Fibroblast of the aortic adventitia (primary cell): ENCODE results near the gene TENM4. TPM values are rescaled to one million over a fixed set of nuclear protein-coding genes. Genes with fewer than 3 reads are reported as not detected.

Experiments
- DNase-seq: peaks from one replicate; pipeline ENCODE4 v3.0.0-alpha.2; 2010; ENCODE audit warnings: low read depth
- H3K4me3 ChIP-seq: 2 replicates; pipeline ENCODE4 v1.5.1; 2011; ENCODE audit warnings: low read depth, mild to moderate bottlenecking, control low read depth, low read length, moderate library complexity
- total RNA-seq: library from RNA; depleted of rRNA; stranded (reverse); fragments of >200 nt; gene quantifications from 2 replicates; pipeline ENCODE4 v1.2.3, GENCODE V29; 2012; ENCODE audit warnings: low replicate concordance
- TF ChIP-seq, protein P1 (sequence below): IDR thresholded peaks from 2 replicates; pipeline ENCODE4 v1.5.1; 2011; ENCODE audit warnings: mild to moderate bottlenecking, low read length, control low read depth, inconsistent platforms; ENCODE audit not compliant: insufficient read depth

Gene TENM4
- total RNA-seq, 1 donor: 113 TPM

DNA sequence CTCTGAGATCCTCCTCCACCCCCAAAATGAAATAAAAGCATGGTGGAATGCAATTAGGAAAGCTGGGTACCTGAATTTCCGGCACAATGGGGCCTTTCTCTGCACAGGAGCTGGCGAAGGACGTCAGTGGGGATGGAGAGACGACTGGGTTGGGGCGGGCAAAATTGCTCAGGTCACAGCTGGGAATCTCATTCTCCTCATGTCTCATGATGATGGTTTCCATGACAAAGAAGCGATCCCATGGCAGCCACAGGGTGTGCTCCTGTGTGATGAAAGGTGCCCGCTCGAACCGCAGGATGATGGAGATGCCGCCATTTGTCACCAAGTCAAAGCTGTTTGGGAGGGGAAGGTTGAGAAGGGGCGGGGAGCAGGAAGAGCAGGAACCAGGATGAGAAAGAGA, 708.6 kb downstream of the TENM4 start:
- H3K4me3 ChIP-seq: no peak overlapping the region
- no peak for DNase-seq
- TF ChIP-seq, protein P1, sequence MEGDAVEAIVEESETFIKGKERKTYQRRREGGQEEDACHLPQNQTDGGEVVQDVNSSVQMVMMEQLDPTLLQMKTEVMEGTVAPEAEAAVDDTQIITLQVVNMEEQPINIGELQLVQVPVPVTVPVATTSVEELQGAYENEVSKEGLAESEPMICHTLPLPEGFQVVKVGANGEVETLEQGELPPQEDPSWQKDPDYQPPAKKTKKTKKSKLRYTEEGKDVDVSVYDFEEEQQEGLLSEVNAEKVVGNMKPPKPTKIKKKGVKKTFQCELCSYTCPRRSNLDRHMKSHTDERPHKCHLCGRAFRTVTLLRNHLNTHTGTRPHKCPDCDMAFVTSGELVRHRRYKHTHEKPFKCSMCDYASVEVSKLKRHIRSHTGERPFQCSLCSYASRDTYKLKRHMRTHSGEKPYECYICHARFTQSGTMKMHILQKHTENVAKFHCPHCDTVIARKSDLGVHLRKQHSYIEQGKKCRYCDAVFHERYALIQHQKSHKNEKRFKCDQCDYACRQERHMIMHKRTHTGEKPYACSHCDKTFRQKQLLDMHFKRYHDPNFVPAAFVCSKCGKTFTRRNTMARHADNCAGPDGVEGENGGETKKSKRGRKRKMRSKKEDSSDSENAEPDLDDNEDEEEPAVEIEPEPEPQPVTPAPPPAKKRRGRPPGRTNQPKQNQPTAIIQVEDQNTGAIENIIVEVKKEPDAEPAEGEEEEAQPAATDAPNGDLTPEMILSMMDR: no peak

DNA sequence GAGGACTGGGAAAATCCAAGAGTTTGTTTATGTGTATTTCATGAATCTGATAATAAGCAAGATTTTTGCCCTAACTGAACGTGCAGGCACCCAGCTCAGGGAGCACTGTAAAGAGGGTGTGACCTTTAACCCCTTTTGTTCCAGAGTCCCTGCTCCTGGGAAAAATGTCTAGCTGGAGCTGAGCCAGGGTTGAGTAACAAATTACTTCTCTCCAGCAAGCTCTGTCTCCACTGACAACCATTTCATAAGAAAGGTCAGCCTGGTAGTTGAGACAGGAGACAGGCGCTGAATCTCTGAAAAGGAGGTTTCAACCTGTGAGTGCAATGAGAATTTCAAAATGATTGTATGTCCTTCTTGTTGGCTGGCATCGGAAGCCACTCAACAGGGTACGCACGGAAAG, 709.8 kb downstream of the TENM4 start:
- H3K4me3 ChIP-seq: no peak overlapping the region
- DNase-seq: peak; percentile 18
- TF ChIP-seq, protein P1: no peak

DNA sequence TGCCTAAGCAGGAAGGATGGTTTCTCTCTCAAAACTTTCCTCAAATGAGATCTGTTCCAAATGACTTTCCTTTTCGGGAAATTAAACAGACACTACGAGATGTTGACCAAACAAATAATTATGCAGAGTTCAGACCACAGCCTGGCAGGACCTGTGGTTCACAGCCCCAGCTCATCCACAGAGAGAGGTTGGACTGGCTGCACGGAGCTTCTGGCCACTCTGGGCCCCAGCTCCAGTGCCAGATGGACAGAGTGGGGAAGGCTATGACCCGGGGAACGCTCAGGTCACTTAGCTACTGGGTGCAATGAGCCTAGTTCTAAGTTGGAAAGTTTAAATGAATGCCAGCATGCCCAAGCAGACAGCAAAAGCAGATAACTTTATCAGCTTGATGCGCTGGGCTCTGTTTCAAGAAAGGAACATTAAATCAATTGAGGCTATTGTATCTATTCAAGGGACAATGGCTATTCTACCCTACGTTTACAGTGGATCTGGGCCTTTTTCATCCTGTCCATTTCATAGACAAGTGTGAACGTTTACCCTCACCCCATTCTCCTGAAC, 710.5 kb downstream of the TENM4 start:
- no peak for DNase-seq
- H3K4me3 ChIP-seq: no peak overlapping the region
- TF ChIP-seq, protein P1: no peak

DNA sequence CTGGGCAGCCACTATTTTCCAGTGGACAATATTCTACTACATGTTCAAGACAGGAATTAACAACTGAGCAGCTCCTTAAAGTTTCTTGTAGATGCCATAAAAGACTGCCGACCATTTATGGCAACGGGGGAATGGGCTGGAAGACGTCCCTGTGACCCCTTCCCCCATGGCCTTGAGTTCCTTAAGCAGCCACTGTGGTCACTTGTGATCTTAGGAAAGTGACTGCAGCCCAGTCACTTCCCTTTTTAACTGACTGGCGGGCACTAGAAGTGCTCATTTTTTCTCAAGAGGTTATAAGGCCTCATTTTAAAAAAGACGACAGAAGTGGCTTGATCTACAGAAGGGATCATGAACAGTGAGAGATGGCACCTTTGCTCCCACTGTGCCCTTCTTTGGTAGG, 713.0 kb downstream of the TENM4 start:
- DNase-seq: no peak
- H3K4me3 ChIP-seq: no peak overlapping the region
- TF ChIP-seq, protein P1: no peak

DNA sequence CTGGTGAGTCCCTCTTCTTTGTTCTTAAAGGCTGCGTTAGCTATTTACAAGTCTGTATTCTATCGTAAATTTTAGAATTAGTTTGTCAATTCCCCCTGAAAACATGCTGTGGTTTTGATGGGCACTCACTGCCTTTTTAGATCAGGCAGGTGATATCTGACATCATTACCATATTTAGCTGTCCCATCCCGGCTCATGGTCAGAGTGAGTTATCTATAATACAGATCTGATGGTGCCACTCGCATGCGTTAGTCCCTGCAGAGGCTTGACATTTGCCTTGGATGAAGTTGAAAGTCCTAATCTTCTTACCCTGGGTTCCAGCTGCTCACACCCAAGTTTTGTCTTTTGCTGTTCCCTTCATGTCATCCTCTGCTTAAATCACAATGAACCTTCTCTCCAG, 715.6 kb downstream of the TENM4 start:
- no peak overlapping the region for H3K4me3 ChIP-seq
- TF ChIP-seq, protein P1: no peak
- DNase-seq: no peak

DNA sequence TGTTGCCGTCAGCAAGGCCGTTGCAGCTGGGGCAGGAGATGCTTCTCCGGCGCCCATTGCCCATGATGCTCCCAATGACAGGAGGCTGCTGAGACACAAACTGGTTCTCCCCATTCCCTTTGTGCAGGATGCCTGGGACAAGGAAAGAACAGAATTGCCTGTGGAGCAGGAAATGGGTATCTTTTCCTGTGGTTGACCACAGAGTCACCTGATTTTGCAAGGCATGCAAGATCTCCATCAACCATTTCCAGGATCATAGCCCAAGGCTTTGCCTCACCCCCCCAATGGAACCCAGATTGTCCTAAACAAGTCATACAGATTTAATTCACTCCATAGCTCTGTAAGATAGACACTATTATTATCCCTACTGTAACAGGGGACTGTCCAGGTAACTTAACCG, 718.0 kb downstream of the TENM4 start:
- H3K4me3 ChIP-seq: no peak overlapping the region
- TF ChIP-seq, protein P1: no peak
- DNase-seq: peak; percentile 18
